ENCODE results near the gene LILRB4.
A peak's percentile ranks its signal among the peaks of the same experiment; 100 is the strongest.
"Not testable (repeated sequence)": the region's sequence is repeated elsewhere in the genome, so short reads cannot be mapped to it uniquely, and the experiment has no call there.

Gene LILRB4

DNA sequence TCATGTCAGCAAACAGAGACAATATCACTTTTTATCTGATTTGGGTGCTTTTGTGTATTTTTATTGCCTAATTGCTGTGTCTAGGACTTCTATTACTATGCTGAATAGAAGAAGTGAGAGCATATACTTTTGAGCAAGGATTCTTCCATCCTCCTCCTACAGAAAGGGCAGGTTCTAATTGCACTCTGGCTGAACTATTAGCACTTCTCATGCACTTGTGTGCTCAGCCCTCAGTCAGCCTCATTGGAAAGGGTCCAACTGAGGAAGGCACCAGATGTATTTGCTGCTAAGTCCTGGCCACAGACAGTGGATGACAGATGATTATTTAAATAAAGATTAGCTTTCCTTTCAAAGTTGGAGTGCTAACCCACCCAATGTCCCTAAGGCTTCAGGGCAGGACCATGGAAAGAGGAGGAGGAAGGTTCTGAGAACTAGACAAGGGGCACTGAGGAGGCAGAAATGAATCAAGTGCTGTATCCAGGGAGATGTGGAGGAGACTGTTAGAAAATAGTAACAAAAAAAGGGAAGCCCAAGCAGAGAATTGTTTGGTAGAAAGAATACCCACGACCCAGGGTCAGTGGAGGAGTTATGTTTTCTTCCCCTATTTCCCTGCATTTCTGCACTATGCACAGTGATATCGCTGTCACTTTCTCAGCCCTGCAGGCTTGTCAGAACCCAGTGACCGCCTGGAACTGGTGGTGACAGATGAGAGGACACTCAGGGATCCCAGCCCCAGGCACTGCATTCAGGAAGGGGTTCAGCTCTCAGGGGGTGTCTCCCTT, 8.0 kb downstream of the LILRB4 start:
- H3K4me3 ChIP-seq (ENCODE audit: control insufficient read depth, low read depth, low read length): no peak overlapping the region
- DNase-seq (ENCODE audit: low read depth): no peak
- TF ChIP-seq, protein P1, sequence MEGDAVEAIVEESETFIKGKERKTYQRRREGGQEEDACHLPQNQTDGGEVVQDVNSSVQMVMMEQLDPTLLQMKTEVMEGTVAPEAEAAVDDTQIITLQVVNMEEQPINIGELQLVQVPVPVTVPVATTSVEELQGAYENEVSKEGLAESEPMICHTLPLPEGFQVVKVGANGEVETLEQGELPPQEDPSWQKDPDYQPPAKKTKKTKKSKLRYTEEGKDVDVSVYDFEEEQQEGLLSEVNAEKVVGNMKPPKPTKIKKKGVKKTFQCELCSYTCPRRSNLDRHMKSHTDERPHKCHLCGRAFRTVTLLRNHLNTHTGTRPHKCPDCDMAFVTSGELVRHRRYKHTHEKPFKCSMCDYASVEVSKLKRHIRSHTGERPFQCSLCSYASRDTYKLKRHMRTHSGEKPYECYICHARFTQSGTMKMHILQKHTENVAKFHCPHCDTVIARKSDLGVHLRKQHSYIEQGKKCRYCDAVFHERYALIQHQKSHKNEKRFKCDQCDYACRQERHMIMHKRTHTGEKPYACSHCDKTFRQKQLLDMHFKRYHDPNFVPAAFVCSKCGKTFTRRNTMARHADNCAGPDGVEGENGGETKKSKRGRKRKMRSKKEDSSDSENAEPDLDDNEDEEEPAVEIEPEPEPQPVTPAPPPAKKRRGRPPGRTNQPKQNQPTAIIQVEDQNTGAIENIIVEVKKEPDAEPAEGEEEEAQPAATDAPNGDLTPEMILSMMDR (conservative IDR thresholded peaks at IDR 0.05; ENCODE audit: control insufficient read depth, insufficient read depth, low read depth, low read length): no peak

DNA sequence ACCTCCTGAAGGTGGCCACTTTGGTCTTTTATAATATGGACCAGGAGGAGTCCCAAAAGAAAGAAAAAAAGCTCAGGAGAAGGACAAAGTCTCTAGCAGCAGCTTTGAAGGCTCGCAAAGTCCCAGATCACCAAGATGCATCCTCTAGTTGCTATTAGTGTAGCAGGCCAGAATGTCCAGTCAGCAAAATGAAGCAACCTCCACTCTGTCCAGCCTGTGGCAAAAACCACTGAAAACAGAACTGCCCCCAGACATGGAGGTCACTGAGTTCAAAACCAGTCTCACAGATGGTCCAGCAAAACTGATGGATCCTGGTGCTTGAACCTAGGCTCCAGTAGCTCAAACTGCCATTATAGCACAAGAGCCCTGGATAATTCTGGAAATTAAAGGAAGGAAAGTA, 10.4 kb downstream of the LILRB4 start:
- no peak for DNase-seq (ENCODE audit: low read depth)
- TF ChIP-seq, protein P1 (conservative IDR thresholded peaks at IDR 0.05; ENCODE audit: control insufficient read depth, insufficient read depth, low read depth, low read length): no peak
- no peak overlapping the region for H3K4me3 ChIP-seq (ENCODE audit: control insufficient read depth, low read depth, low read length)

DNA sequence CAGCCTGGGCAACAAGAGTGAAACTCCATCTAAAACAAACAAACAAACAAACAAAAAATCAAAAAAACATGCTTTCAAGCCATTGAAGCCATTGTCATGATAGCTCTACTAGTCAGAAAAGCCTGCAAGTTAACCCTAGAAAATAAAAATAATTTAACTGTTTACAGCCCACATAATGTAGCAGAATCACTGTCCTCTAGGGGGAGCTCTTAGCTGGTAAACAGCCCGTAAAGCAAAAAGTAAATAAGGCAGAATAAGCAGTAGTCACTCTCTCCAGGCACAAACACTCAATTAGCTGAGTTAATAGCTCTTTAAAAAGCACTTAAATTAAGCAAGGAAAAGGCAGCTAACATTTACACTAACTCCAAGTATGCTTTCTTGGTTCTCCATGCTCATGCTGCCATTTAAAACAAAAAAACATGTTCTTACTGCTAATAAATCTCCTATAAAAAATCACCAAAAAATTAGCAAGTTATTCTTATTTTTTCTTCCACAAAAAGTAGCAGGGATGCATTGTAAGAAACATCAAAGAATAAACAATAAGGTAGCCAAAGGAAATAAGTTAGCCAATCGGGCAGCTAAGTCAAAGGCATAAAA, 11.3 kb downstream of the LILRB4 start:
- no peak overlapping the region for H3K4me3 ChIP-seq (ENCODE audit: control insufficient read depth, low read depth, low read length)
- TF ChIP-seq, protein P1 (conservative IDR thresholded peaks at IDR 0.05; ENCODE audit: control insufficient read depth, insufficient read depth, low read depth, low read length): peak; percentile 68
- peak; percentile 39 for DNase-seq (ENCODE audit: low read depth)

DNA sequence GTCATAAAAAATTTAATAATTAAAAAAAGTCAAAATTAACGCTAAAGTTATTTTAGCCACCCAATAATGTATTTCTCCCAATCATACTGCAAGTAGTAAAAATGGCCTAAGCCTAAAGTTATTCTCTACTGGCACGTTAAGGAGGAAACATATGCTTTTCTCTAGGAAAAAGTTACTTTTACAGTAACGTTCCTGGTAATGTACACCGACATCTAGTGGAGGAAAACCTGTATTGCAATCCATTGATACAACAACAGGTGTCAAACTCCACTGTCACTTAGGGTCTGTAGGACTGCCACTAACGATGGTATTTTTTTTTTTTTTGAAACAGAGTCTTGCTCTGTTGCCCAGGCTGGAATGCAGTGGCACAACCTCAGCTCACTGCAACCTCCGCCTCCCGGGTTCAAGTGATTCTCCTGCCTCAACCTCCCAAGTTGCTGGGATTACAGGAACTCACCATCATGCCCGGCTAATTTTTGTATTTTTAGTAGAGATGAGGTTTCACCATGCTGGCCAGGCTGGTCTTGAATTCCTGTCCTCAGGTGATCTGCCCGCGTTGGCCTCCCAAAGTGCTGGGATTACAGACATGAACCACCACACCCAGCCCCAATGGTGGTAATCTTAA, 13.5 kb downstream of the LILRB4 start:
- TF ChIP-seq, protein P1 (conservative IDR thresholded peaks at IDR 0.05; ENCODE audit: control insufficient read depth, insufficient read depth, low read depth, low read length): peak; percentile 92
- H3K4me3 ChIP-seq (ENCODE audit: control insufficient read depth, low read depth, low read length): not testable (repeated sequence)
- peak; percentile 46 for DNase-seq (ENCODE audit: low read depth)

DNA sequence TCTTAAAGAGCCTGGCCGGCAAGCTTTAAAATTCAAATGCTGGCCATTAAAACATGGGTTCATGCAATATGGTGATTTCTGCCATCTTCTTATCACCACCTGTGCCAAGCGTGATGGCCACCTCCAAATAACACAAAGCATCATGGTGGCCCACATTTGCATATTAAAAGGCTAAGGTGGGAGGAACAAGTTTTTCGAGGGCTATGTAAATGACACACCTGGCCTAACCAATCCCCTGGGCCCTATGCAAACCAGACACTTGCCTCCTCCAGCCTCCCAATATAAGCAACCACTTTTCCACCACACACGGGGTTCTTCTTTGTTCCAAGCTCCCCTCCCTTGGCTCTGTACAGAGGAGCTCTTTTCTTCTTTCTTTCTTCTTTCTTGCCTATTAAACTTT, 14.4 kb downstream of the LILRB4 start:
- no peak overlapping the region for H3K4me3 ChIP-seq (ENCODE audit: control insufficient read depth, low read depth, low read length)
- no peak for DNase-seq (ENCODE audit: low read depth)
- TF ChIP-seq, protein P1 (conservative IDR thresholded peaks at IDR 0.05; ENCODE audit: control insufficient read depth, insufficient read depth, low read depth, low read length): no peak

DNA sequence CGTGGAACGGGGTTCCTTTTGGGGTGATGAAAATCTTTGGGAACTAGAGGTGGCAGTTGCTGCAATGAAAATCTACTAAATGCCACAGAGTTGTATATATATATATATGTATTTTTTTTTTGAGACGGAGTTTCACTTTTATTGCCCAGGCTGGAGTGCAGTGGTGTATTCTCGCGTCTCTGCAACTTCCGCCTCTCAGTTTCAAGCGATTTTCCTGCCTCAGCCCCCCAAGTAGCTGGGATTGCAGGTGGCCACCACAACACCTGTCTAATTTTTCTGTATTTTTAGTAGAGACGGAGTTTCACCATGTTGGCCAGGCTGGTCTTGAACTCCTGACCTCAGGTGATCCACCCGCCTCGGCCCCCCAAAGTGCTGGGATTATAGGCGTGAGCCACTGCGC, 18.8 kb downstream of the LILRB4 start:
- H3K4me3 ChIP-seq (ENCODE audit: control insufficient read depth, low read depth, low read length); DNase-seq (ENCODE audit: low read depth): not testable (repeated sequence)

DNA sequence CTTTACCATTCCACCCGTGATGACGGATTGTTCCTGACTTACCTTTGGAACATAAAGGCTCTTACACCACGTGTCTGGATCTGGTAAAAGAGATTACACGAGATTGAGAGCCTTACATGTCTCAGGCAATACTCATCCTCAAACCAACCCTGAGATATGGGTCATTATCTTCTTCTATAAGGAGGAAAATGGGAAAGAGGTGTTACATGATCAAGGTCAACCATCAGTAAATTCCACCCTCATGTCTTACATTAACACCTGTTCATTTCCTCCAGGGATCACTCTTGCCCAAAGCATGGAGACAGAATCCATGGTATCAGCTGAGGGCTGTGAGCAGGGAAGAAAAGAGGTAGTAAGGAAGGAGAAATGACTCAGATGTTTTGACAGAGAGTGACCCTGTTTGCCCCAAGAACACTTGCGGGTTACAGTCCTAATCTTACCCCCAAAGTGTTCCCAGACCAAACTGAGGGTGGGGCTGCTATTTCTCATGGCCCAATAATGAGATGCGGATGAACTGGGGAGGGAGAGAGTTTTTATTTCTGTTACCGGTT, 19.6 kb downstream of the LILRB4 start:
- DNase-seq (ENCODE audit: low read depth): no peak
- TF ChIP-seq, protein P1 (conservative IDR thresholded peaks at IDR 0.05; ENCODE audit: control insufficient read depth, insufficient read depth, low read depth, low read length): no peak
- H3K4me3 ChIP-seq (ENCODE audit: control insufficient read depth, low read depth, low read length): no peak overlapping the region
